ENCODE measurements around the gene SCAF11. TPM values are rescaled to one million over a fixed set of nuclear protein-coding genes. Genes with fewer than 3 reads are reported as not detected.

Gene SCAF11
- polyA plus RNA-seq, 2 of the 4 experiments (the other 2 are of a cell fraction) = 43.0 to 110 TPM

GRCh38 chr12:46005823-46006222 is 15.4 kb upstream of the SCAF11 start:
- Histone ChIP-seq H3K4me3 (no peak overlapping the region), H3K4me2 (no peak overlapping the region), H3K27ac (no peak overlapping the region), H3K9me3 (no peaks in the 10 kb centered on the region), H3K4me1 (no peaks in the 10 kb centered on the region)
- ATAC-seq (no peak), FAIRE-seq (no peak), DNase-seq (ENCODE audit: low read depth in 1 of 2, low spot score in 1 of 2) (no peak)
- WGBS (ENCODE audit: missing lambda C conversion rate) = 58% methylated on average over 3 of the region's 3 CpGs
- TF ChIP-seq HOXB5 (CRISPR knock-in tag; IDR thresholded peaks at IDR 0.05) (no peak), ZFP36 (IDR thresholded peaks at IDR 0.05; ENCODE audit: borderline replicate concordance, partially characterized antibody) (no peak), FOSB (CRISPR knock-in tag; IDR thresholded peaks at IDR 0.05) (no peak), ELK1 (IDR thresholded peaks at IDR 0.05; ENCODE audit: low read depth, low read length) (no peak), FOXS1 (CRISPR knock-in tag; IDR thresholded peaks at IDR 0.05) (no peak), KDM1A (IDR thresholded peaks at IDR 0.05; ENCODE audit: low read depth) (no peak), RAD21 (conservative IDR thresholded peaks at IDR 0.05 in 1 of 2, IDR thresholded peaks at IDR 0.05 in 1 of 2) (no peak), BHLHE40 (IDR thresholded peaks at IDR 0.05; ENCODE audit: low read depth, low read length) (no peak), EP300 (IDR thresholded peaks at IDR 0.05) (no peak), ZC3H11A (IDR thresholded peaks at IDR 0.05) (no peak), CTCF (IDR thresholded peaks at IDR 0.05) (no peak), ZNF302 (CRISPR knock-in tag; IDR thresholded peaks at IDR 0.05) (no peak), HOXB13 (CRISPR knock-in tag; IDR thresholded peaks at IDR 0.05; ENCODE audit: low read depth) (no peak), JUN (IDR thresholded peaks at IDR 0.05) (no peak), SREBF2 (IDR thresholded peaks at IDR 0.05) (no peak), PHF8 (IDR thresholded peaks at IDR 0.05; ENCODE audit: borderline replicate concordance, low read depth) (no peak), NFE2L2 (conservative IDR thresholded peaks at IDR 0.05; ENCODE audit: low read length) (no peak), REST (IDR thresholded peaks at IDR 0.05) (no peak)
- ChIA-PET CTCF (interaction anchor here (1.4 to 4.2 kb wide), 3 partner anchors 9 to 22 kb away, joined by 4 to 19 read pairs (median 6); partner anchors contain the start of gene SCAF11), POLR2A (no interaction called here)

- no peaks in the 10 kb centered on the region for H3K4me1 ChIP-seq
- no peak overlapping the region for H3K4me3 ChIP-seq
- H3K4me2 ChIP-seq = no peak overlapping the region
- no peaks in the 10 kb centered on the region for H3K9me3 ChIP-seq
- TF ChIP-seq CBX2 (IDR thresholded peaks at IDR 0.05; ENCODE audit: borderline replicate concordance, low read depth) (no peak), BCL3 (IDR thresholded peaks at IDR 0.05) (no peak), SMC3 (IDR thresholded peaks at IDR 0.05) (peak; percentile 44; the same call in 1 of the 3 replicates), RAD21 (conservative IDR thresholded peaks at IDR 0.05 in 1 of 2, IDR thresholded peaks at IDR 0.05 in 1 of 2) (peak; percentile 33 to 43; a peak in 4 of 5 replicates), USF2 (IDR thresholded peaks at IDR 0.05) (no peak), CTCF (IDR thresholded peaks at IDR 0.05) (peak; percentile 55), GATA3 (IDR thresholded peaks at IDR 0.05; ENCODE audit: borderline replicate concordance) (no peak), BHLHE40 (IDR thresholded peaks at IDR 0.05; ENCODE audit: low read depth, low read length) (no peak)
- FAIRE-seq (no peak), DNase-seq (ENCODE audit: low read depth in 1 of 2, low spot score in 1 of 2) (peak; percentile 9 to 14), ATAC-seq (no peak)
- 43% methylated on average over 2 of the region's 2 CpGs for WGBS (ENCODE audit: missing lambda C conversion rate)
- ChIA-PET CTCF (interaction anchor here (0.7 to 4.2 kb wide), 6 partner anchors 8 to 77 kb away, joined by 3 to 19 read pairs (median 4); partner anchors contain the start of gene SCAF11), POLR2A (no interaction called here)
- no peak overlapping the region for H3K27ac ChIP-seq
Measured at GRCh38 chr12:46005151-46005797, 14.9 kb upstream of the SCAF11 start.

All from A549 (cell line).